Limb (tissue), 2 donors: ENCODE data around the gene PREB.

ENCODE experiments used
- DNase-seq, 2 donors: peaks; one replicate each; pipeline ENCODE4 v3.0.0-alpha.2; 2016; ENCODE audit errors: extremely low spot score in 2 of 2

Gene PREB

DNA sequence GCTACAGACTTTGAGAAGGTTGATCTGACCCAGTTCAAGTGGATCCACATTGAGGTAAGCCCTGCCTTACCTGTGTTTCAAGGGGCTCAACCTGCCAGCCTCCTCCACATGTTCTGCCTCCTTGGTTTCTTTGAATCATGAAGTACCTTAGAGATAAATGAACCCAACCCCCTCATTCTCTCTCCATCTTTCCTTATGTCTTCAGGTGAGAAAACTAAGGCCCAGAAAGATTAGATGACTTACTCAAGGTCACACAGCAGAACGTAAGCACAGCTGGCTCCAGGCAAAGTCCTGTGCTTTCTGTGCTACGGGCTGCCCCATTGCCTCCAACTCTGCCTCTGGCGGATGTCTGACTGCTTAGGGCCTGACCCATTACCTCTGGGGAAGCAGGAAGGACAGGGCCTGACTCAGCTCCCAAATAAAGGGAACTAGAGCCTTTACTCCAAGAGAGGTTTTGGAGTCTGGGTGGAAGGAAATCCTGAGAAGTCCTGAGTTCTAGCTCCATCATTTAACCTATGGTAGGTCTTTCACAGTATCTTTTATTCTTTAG lies 37.6 kb downstream of the PREB start:
- DNase-seq = no peak

DNA sequence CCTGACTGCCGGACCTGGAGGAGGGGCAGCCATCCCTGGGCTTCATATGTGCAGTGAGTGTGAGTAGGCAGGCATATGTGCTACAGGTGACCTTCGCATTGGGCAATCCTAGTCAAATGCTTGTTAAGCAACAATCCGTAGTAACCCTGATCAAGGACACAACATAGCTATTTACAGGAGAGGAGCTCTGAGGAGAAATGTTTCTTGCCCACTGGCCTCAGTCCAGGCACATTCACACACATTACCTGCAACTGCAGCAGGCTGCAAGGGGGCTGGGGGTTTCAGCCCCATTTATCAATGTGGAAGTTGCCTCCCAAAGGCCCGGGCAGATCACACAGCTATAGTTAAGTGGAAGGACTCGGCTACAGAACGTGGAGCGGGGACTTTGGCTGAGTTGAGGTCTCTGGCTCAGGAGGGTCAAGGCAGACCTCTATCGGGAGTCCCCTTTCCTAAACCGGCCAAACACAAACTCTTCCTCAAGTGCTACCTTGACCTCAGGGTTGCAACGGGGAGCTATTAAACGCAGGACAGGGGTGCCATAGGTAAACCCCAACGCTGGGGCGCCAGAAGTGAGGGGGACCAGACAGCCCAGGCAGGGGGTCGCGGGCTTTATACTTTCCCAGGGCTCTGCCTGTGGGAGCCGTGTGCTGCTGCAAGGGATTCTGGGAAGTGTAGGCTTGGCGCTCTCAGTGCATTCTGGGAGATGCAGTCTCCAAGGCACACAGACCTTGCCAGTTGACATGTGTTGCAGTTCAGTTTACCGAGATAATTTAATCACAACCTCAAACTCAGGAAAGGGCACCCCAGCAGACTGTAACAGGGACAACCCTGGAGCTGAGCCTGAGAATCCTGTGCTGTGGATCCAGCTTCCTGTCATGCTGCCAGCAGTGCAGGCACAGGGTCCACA lies 38.4 kb downstream of the PREB start:
- DNase-seq = peak in 1 of 2 donors; percentile 79

DNA sequence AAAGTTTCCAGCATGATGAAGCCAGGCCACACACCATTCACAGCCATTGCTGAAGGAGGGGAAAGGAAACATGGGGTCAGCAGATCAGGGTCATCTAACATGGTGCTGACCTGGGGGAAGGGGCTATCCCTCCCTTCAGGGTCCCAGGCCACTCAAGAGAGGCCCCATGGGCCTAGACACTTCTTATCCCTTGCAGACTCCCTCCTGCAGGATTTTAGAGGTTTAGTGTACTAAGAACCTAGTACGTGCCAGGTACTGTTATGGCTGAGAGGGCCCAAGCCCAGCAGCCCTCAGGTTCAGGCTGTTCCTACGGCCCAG lies 39.0 kb downstream of the PREB start:
- no peak for DNase-seq

DNA sequence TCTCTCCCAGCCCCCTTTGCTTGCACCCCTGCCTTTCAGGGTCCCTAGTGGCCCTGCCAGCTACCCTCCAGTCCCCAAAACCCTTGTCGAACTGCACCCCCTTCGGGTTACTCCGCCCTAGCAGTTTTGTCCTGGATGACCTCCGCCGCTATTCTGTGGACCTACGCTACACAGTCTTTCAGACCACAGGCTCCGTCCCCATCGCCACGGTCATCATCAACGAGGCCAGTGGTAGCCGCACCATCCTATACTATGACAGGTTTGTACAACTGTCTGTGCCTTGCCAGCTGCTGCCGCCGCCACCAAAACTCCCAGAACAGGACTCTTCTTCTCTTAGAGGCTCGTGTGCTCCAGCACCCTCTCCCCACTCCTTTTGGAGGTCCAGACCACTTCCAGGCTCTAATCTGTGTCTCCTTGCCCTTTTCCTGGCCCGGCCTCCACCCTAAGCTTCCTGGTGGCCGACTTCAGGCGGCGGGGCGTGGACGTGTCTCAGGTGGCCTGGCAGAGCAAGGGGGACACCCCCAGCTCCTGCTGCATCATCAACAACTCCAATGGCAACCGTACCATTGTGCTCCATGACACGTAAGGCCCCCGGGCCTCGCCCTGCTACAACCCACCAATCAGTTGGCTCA lies 40.0 kb downstream of the PREB start:
- DNase-seq = no peak

DNA sequence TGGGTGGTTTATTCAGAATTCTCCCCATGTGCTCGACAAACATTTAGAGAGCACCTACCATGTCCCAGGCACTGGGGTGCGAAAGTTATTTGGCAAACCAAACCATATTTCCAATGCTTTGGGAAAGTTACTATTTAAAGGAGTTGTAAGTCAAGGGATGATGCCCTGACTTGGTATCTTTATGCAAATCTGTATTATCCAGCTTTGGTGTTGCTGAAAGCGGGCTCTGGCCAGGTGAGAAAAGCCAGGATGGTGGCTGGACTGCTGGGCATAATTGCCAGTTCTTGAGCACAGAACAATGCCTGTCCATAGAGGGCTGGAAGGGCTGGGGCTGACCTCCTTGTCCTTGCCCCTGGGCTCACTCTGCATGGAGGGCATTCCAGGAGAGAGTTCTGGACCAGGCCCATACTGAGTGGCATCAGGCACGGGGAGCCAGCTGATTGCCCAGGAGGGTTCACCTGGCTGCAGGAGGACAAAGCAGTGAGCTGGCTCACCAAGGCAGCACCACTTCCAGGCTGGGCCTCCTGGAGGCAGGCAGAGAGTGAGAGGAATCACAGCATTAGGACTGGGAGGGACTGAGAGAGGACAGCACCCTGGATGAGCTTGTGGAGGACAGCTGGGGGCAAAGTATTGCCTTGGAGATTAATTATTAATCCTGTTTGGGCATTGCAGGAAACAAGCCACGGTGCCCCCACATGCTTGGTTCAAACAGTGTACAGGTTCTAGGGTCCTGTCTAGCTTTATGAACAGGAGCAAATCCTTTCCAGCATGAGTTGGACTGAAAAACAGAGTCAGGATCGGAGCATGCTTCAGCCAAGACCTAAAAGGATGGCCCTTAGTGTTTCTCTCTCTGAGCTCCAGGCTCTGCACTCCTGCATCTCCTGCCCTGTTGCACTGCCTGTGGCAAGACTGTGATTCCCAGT lies 40.7 kb downstream of the PREB start:
- DNase-seq = no peak

DNA sequence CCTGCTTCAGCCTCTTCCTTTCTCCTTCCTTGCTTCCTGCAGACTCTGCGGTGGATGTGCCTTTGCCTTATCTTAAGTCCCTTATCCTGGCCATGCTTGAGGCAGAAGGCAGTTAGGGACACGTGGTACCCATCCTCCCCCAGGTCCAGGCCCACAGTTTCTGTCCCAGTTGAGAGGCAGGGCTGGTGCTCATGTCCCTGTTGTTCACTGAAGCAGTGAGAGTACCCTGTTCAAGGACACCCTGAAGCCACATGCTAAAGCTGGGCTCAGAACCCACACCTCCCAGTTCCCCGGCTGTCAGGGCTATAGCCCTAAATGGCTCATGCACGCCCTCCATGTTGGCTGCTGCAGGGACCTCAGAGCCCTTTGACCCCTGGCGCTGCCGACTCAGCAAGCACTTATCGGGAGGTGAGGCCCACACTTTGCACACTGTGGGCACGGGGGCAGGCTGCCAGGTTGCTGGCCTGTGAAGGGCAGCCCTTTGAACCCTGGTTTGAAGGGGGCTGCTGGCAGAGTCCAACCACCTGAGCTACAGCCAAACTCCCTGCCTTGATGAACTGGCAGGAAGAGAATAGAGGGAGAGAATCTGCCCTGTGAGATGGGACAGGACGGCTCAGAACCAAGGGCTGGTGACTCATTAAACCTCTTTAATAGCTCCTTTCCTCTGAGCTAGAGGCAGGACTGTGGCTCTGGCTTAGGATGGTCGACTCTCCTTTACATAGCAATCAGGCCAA lies 41.6 kb downstream of the PREB start:
- DNase-seq = no peak

DNA sequence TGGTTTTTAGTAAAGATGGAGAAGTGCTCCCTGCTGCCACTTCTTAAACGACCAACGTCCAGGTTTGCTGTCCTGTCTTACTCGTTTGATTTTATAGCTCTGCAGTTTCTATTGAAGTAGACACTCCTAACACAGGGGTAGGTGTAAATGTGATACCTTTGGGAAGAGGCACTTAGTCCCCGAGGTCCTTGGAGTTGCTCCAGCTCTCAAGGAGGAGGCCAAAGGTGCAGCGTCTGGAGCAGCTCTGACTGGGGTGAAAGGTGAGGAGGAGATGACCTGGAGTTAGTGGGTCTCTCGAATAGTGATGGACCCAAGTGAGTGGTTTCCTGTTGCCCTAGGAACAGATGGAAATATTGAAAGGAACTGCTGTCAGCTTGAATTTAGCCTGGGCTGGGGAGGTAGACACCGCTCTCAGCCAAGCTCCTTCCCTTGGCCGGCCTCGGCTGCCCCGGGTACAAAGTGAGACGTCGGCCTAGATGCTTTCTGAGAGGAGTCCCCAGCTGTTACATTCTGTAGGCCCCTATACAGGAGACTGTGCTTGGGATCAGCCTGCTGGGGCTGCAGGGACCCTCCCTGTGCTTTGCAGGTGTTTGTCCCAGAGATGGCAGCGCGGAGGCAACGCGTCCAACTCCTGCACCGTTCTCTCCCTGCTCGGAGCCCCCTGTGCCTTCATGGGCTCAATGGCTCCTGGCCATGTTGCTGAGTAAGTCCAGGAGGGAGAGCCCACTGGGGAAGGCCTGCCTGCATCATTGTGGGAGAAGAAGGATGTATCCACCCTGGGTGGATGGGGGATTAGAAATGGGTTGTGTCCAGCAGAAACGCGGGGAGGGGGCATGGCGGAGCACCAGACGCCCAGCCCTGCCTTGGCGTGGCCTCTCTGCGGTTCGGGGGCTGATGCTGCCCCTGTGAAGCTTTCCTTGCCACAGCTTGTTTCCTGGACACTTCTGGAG lies 42.4 kb downstream of the PREB start:
- no peak for DNase-seq

DNA sequence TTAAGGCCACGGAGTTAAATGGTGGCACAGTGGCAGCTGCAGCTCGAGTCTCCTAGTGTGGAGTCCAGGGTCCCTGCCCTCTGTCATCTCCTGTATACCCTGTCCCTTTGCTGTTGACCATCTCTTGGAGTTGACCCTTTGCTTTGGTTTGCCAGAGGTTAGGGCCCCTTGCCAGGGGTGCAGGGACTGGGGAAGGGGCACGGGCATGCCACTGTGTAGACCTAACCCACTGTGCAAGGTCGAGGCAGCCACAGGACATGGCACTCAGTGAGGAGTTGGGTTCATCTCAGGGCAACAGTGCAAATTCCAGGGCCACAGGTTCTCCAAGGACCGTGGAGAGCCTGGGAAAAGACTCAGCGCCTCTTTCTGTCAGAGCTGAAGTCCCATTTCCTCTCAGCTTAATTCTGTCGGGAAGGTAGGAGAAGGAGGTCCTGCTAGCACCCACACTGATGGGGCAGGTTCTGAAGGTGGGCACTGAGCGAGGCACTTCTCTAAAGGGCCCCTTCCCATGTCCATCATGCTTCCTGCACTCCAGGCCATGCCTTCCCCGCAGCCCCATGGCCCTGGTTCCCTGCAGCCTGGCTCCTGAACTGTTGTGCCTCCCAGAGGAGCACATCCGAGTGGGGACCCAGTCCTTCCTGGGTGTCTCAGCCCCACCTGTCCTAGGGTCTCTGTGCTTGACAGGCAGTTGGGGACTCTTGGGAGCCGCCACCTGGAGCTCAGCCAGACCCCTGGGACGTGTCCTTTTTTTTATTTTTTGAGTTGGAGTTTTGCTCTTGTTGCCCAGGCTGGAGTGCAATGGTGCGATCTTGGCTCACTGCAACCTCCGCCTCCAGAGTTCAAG lies 45.1 kb downstream of the PREB start:
- DNase-seq = no peak

DNA sequence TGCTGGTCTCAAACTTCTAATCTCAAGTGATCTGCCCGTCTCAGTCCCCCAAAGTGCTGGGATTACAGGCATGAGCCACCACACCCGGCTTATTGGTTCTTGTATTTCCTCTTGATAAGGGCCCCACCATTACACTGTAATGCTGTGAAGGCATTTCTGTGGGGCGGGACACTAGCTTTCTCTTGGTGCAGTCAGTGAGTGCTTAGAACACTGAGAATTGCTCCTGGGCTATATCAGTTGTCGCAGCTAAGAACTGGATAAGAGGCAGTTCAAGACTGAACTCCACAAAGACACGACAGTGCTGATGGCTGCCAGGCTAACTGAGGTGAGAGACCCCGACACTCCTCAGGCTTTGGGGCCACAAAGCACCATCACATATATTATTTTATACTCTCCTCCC lies 45.8 kb downstream of the PREB start:
- no peak for DNase-seq

DNA sequence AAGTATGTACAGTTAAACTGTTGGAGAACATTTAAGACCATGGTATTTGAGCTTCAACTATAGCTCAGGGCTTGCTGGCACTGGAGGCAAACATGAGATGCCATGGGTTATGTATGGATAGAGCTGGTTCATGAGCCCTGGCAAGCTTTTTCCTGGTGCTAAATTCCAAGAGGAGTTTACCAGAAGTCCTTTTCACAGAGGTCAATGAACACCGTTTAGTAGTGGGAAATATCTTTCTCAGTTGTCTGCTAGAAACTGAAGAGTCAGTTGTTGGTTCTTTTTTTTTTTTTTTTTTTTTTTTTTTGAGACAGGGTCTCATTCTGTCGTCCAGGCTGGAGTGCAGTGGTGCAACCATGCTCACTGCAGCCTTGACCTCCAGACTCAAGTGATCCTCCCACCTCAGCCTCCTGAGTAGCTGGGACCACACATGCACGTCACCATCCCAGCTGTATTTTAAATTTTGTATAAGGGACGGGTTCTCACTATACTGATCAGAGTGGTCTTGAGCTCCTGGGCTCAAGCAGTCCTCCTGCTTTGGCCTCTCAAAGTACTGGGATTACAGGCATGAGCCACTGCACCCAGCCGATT lies 46.5 kb downstream of the PREB start:
- no peak for DNase-seq

DNA sequence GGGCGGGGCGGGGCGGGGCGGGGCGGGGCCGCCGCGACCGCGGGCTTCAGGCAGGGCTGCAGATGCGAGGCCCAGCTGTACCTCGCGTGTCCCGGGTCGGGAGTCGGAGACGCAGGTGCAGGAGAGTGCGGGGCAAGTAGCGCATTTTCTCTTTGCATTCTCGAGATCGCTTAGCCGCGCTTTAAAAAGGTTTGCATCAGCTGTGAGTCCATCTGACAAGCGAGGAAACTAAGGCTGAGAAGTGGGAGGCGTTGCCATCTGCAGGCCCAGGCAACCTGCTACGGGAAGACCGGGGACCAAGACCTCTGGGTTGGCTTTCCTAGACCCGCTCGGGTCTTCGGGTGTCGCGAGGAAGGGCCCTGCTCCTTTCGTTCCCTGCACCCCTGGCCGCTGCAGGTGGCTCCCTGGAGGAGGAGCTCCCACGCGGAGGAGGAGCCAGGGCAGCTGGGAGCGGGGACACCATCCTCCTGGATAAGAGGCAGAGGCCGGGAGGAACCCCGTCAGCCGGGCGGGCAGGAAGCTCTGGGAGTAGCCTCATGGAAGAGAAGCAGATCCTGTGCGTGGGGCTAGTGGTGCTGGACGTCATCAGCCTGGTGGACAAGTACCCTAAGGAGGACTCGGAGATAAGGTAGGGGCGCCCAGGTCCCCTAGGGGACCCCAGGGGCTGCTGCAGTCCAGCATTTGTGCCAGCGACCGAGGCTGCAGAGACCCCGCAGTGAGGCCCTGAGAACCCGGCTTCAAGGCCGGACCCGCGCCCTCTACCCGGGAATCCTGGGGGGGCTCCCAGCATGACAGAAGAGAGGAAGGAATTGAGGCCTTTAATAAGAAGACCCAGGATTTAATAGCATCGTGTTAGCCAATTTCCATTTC lies 47.5 kb downstream of the PREB start, which contains the start of gene KHK:
Gene KHK (plus strand): TSS at position 49 of the 870 bp plus-strand sequence. CDS start 488 bp downstream, at position 537.
- DNase-seq = peak in 1 of 2 donors; percentile 54

DNA sequence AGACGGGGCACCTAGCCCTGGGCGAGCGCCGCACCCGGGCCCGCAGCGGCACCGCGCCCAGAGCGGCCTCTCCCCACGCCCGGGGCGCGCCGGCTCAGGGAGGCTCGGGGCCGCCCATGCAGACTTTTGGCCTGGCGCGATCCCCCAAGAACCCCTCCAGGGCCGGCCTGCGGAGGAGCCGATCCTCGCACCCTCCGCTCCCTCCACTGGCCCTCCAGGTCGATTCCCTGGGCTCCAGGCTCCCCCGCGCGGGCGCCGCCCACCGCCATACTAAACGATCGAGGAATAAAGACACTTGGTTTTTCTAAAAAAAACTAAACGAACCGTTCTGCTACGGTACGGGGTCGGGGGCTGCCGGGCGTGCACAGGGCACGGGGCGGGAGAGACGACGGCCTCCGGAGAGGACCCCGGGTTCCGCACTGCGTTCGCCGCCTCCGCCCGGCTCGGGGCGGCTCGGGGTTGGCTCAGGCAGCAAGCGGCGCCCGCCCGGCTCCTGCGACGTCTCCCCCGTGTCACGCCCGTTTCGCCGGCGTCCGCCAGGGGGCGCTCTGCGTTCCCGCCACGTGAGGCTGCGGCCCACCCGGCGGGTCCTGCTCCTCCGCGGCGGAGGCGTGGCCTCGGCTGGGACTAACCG lies 48.2 kb downstream of the PREB start:
- DNase-seq = peak; percentile 95 to 99

DNA sequence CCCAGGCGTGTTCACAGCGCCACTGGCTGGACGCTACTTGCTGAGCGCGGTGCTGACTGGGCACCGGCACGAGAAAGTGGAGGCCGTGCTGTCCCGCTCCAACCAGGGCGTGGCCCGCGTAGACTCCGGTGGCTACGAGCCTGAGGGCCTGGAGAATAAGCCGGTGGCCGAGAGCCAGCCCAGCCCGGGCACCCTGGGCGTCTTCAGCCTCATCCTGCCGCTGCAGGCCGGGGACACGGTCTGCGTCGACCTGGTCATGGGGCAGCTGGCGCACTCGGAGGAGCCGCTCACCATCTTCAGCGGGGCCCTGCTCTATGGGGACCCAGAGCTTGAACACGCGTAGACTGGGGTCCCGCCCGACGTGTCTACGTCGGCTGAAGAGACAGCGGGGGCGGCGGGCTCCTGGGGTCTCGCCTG lies 48.8 kb downstream of the PREB start:
- DNase-seq = peak in 1 of 2 donors; percentile 70

DNA sequence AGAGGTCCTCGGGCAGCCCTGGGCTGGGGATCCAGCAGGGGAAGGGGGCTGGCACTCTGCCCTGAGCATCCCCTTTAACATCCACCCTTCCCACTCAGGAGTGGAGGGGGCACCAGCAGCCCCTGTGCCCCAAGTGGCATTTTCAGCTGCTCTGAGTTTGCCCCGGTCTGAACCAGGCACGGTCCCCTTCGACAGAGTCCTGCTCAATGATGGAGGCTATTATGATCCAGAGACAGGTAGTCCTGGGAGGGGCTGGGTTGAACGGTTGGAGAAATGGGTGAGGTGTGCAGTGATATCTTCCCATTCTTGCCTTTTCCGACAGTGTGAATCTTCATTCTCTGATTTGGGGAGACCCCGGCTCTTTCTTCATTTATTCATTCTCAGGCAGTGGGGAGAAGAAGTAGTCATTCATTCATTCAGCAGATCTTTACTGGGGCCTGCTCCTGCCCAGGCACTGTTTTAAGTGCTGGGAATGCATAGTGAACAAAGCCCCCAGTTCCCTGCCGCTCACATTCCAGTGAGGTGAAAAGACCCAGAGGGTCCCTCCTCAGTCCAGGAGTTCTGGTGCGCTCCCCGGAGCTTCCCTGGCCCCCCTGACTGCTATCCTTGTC lies 49.3 kb downstream of the PREB start:
- DNase-seq = no peak

DNA sequence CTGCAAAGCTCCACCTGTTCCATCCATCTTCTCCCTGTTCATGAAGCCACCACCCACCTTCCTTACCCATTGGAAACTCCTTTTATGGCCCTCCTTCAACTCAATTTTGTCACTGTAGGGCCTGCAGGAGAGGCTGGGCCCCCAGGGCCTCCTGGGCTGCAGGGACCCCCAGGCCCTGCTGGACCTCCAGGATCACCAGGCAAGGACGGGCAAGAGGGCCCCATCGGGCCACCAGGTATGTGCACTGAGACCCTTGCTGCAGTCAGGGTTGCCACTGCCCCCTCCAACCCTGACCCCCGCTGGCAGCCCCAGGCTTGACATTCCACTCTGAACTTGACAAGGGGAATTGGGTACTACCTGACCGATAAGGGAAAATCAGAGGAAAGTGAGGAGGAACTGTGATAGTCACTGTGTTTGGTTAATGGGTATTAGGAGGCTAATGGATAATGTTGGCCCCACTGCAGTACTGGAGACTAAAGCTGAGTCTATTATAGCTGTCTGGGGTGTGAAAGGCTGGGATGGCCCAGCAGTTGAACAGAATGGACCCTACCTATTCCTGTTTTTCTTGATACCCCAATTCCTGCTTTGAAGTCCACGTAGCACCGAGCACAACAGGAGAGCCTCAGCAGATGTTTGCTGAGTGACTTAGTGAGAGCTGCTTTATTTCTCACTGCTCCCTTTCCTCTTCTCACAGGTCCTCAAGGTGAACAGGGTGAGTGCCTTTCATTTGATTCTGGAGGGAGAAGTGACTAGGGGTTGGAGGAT lies 50.0 kb downstream of the PREB start:
- DNase-seq = no peak
